ENCODE measurements around the gene KMO. TPM values are rescaled to one million over a fixed set of nuclear protein-coding genes. Genes with fewer than 3 reads are reported as not detected.

The KMO gene
- total RNA-seq, 1 donor from 2014 or later = 0.50 TPM

- Mint-ChIP-seq H3K36me3 (ENCODE audit: low read depth, unreplicated experiment) (no peaks in the 10 kb centered on the region), H3K27ac (ENCODE audit: unreplicated experiment) (no peak overlapping the region), H3K9me3 (ENCODE audit: unreplicated experiment) (peaks cover 2% of the 10 kb centered on the region), H3K4me3 (ENCODE audit: unreplicated experiment) (no peak overlapping the region), H3K27me3 (ENCODE audit: low read depth, unreplicated experiment) (no peaks in the 10 kb centered on the region), H3K4me1 (ENCODE audit: low read depth, unreplicated experiment) (peaks cover 3% of the 10 kb centered on the region)
- H4K20me1 ChIP-seq (ENCODE audit: insufficient read depth, low read length) = no peaks in the 10 kb centered on the region
- FAIRE-seq (no peak), DNase-seq (ENCODE audit: low read depth) (no peak)
- no peak overlapping the region for H3K4me2 ChIP-seq (ENCODE audit: low read length)
- H3K27ac ChIP-seq (ENCODE audit: low read depth, low read length) = no peak overlapping the region
- no peak overlapping the region for H3K9ac ChIP-seq (ENCODE audit: low read length)
- H2AFZ ChIP-seq (ENCODE audit: low read depth, low read length) = no peak overlapping the region
- TF ChIP-seq EZH2 (IDR thresholded peaks at IDR 0.05; ENCODE audit: insufficient read depth, low read length) = no peak
- no peak for TF ChIP-seq CTCF (IDR thresholded peaks at IDR 0.05; ENCODE audit: insufficient read depth, low read depth, low read length)
- H3K79me2 ChIP-seq (ENCODE audit: insufficient read depth, low read length) = no peaks in the 10 kb centered on the region
- peaks cover 6% of the 10 kb centered on the region for H3K27me3 ChIP-seq (ENCODE audit: insufficient read depth, low read length)
- no peaks in the 10 kb centered on the region for H3K9me3 ChIP-seq (ENCODE audit: insufficient read depth, low read depth, low read length)
- H3K4me1 ChIP-seq (ENCODE audit: insufficient read depth, low read length) = peaks cover 3% of the 10 kb centered on the region
- H3K4me3 ChIP-seq (ENCODE audit: insufficient read depth, low read depth, low read length) = no peak overlapping the region
- no peaks in the 10 kb centered on the region for H3K36me3 ChIP-seq (ENCODE audit: insufficient read depth, low read length)
Observed at GRCh38 chr1:241532864-241533263, 686 bp downstream of the KMO start.

GRCh38 chr1:241533326-241534115 is 1.3 kb downstream of the KMO start:
- H3K27me3 Mint-ChIP-seq (ENCODE audit: low read depth, unreplicated experiment) = no peaks in the 10 kb centered on the region
- peaks cover 2% of the 10 kb centered on the region for H3K9me3 Mint-ChIP-seq (ENCODE audit: unreplicated experiment)
- FAIRE-seq (no peak), DNase-seq (ENCODE audit: low read depth) (no peak)
- H3K4me2 ChIP-seq (ENCODE audit: low read length) = no peak overlapping the region
- TF ChIP-seq CTCF (IDR thresholded peaks at IDR 0.05; ENCODE audit: insufficient read depth, low read depth, low read length) (no peak), EZH2 (IDR thresholded peaks at IDR 0.05; ENCODE audit: insufficient read depth, low read length) (no peak)
- no peaks in the 10 kb centered on the region for H4K20me1 ChIP-seq (ENCODE audit: insufficient read depth, low read length)
- peaks cover 6% of the 10 kb centered on the region for H3K27me3 ChIP-seq (ENCODE audit: insufficient read depth, low read length)
- no peak overlapping the region for H2AFZ ChIP-seq (ENCODE audit: low read depth, low read length)
- no peaks in the 10 kb centered on the region for H3K79me2 ChIP-seq (ENCODE audit: insufficient read depth, low read length)
- H3K9ac ChIP-seq (ENCODE audit: low read length) = no peak overlapping the region
- no peak overlapping the region for H3K4me3 ChIP-seq (ENCODE audit: insufficient read depth, low read depth, low read length)
- H3K36me3 ChIP-seq (ENCODE audit: insufficient read depth, low read length) = no peaks in the 10 kb centered on the region
- H3K27ac ChIP-seq (ENCODE audit: low read depth, low read length) = no peak overlapping the region
- H3K27ac Mint-ChIP-seq (ENCODE audit: unreplicated experiment) = no peak overlapping the region
- H3K36me3 Mint-ChIP-seq (ENCODE audit: low read depth, unreplicated experiment) = no peaks in the 10 kb centered on the region
- no peaks in the 10 kb centered on the region for H3K9me3 ChIP-seq (ENCODE audit: insufficient read depth, low read depth, low read length)
- H3K4me1 ChIP-seq (ENCODE audit: insufficient read depth, low read length) = peaks cover 3% of the 10 kb centered on the region
- H3K4me3 Mint-ChIP-seq (ENCODE audit: unreplicated experiment) = no peak overlapping the region
- H3K4me1 Mint-ChIP-seq (ENCODE audit: low read depth, unreplicated experiment) = peaks cover 3% of the 10 kb centered on the region

GRCh38 chr1:241536304-241536703 is 4.1 kb downstream of the KMO start:
- Mint-ChIP-seq H3K27me3 (ENCODE audit: low read depth, unreplicated experiment) (no peaks in the 10 kb centered on the region), H3K4me1 (ENCODE audit: low read depth, unreplicated experiment) (peaks cover 3% of the 10 kb centered on the region), H3K27ac (ENCODE audit: unreplicated experiment) (no peak overlapping the region), H3K9me3 (ENCODE audit: unreplicated experiment) (peaks cover 2% of the 10 kb centered on the region), H3K36me3 (ENCODE audit: low read depth, unreplicated experiment) (no peaks in the 10 kb centered on the region), H3K4me3 (ENCODE audit: unreplicated experiment) (no peak overlapping the region)
- Histone ChIP-seq H3K9ac (ENCODE audit: low read length) (no peak overlapping the region), H3K27me3 (ENCODE audit: insufficient read depth, low read length) (peaks cover 6% of the 10 kb centered on the region), H3K36me3 (ENCODE audit: insufficient read depth, low read length) (no peaks in the 10 kb centered on the region), H4K20me1 (ENCODE audit: insufficient read depth, low read length) (no peaks in the 10 kb centered on the region), H3K9me3 (ENCODE audit: insufficient read depth, low read depth, low read length) (no peaks in the 10 kb centered on the region), H3K27ac (ENCODE audit: low read depth, low read length) (no peak overlapping the region), H3K4me1 (ENCODE audit: insufficient read depth, low read length) (peaks cover 3% of the 10 kb centered on the region), H2AFZ (ENCODE audit: low read depth, low read length) (no peak overlapping the region), H3K79me2 (ENCODE audit: insufficient read depth, low read length) (no peaks in the 10 kb centered on the region), H3K4me2 (ENCODE audit: low read length) (no peak overlapping the region), H3K4me3 (ENCODE audit: insufficient read depth, low read depth, low read length) (no peak overlapping the region)
- no peak for TF ChIP-seq EZH2 (IDR thresholded peaks at IDR 0.05; ENCODE audit: insufficient read depth, low read length)
- no peak for TF ChIP-seq CTCF (IDR thresholded peaks at IDR 0.05; ENCODE audit: insufficient read depth, low read depth, low read length)
- no peak for FAIRE-seq
- no peak for DNase-seq (ENCODE audit: low read depth)

Data from astrocyte (in vitro differentiated cells and primary cell).